Heart left ventricle (tissue), 16 donors: Measurements from ENCODE around the gene CLRN3. TPM values are rescaled to one million over a fixed set of nuclear protein-coding genes. Genes with fewer than 3 reads are reported as not detected.

Source experiments
- ATAC-seq, 4 donors: fragments of 200-7000 bp; cut with Tn5 transposase; one replicate each; pipeline ENCODE4 v1.9.1; 2020 to 2022; ENCODE audit warnings: moderate library complexity in 4 of 4, mild to moderate bottlenecking in 3 of 4, moderate number of reproducible peaks in 1 of 4
- DNase-seq, 5 donors: peaks; one replicate each; pipeline ENCODE4 v3.0.0-alpha.2; 2020
- H3K27ac ChIP-seq, 12 donors: fragments of 200-600 bp; sonication (generic) in 4 of 12; one replicate each; pipeline versions ENCODE4 v1.5.0 to v1.8.0; 2016 to 2022; ENCODE audit warnings: mild to moderate bottlenecking in 2 of 12
- H3K27me3 ChIP-seq, 9 donors: fragments of 200-600 bp; sonication (generic) in 2 of 9; one replicate each; pipeline versions ENCODE4 v1.5.1 to v1.8.0; 2016 to 2022; ENCODE audit warnings: mild to moderate bottlenecking in 3 of 9
- H3K36me3 ChIP-seq, 9 donors: fragments of 200-600 bp; sonication (generic) in 2 of 9; one replicate each; pipeline versions ENCODE4 v1.5.0 to v1.8.0; 2018 to 2022; ENCODE audit warnings: mild to moderate bottlenecking in 2 of 9
- H3K4me1 ChIP-seq, 12 donors: fragments of 200-600 bp; sonication (generic) in 4 of 12; one replicate each; pipeline versions ENCODE4 v1.5.0 to v1.8.0; 2016 to 2022; ENCODE audit warnings: mild to moderate bottlenecking in 3 of 12
- H3K4me3 ChIP-seq, 12 donors: fragments of 200-600 bp; sonication (generic) in 4 of 12; one replicate each; pipeline versions ENCODE4 v1.5.0 to v1.8.0; 2017 to 2022; ENCODE audit warnings: mild to moderate bottlenecking in 9 of 12, moderate library complexity in 4 of 12
- H3K9me3 ChIP-seq, 12 donors: fragments of 200-600 bp; sonication (generic) in 4 of 12; one replicate each; pipeline versions ENCODE4 v1.5.0 to v1.8.0; 2016 to 2022; ENCODE audit warnings: mild to moderate bottlenecking in 1 of 12
- CTCF ChIP-seq, 12 donors: fragments of 200-600 bp; sonication (generic) in 4 of 12; IDR thresholded peaks; one replicate each; pipeline versions ENCODE4 v1.5.0 to v1.8.0; 2018 to 2022; ENCODE audit warnings: antibody characterized with exemption in 12 of 12, mild to moderate bottlenecking in 5 of 12
- POLR2A ChIP-seq, 2 donors: fragments of 450-650 bp; IDR thresholded peaks; one replicate each; pipeline ENCODE4 v1.6.1; 2017; ENCODE audit warnings: antibody characterized with exemption in 2 of 2, mild to moderate bottlenecking in 2 of 2, moderate library complexity in 2 of 2
- WGBS, 4 donors: extraction: QIAGEN DNeasy Blood & Tissue Kit in 2 of 4; methylation state at CpG; one replicate each; pipeline versions ENCODE4 v1.1.5 to v1.1.7; 2013 to 2018; 5-methylcytosine and 5-hydroxymethylcytosine counted together
- intact Hi-C, 10 donors: fragments of 100-400 bp; cut with DNase I; formaldehyde crosslinking; loops; one replicate each; pipeline versions ENCODE4 v1.11.1 to v1.14.2; 2022
- polyA plus RNA-seq, 2 donors: library from polyadenylated mRNA; stranded (reverse); fragments of 200-250 nt; gene quantifications; one replicate each; pipeline ENCODE4 v1.2.3, GENCODE V29; 2013
- total RNA-seq, 9 donors: library from RNA; depleted of rRNA in 2 of 9; stranded (reverse); fragments of >200 nt in 2 of 9; fragmentation: NEBNext Ultra II Directional in 3 of 9; extraction: Animal tissue kit (Norgen Biotek cat#: 25700) in 3 of 9; gene quantifications; one replicate each; pipeline versions ENCODE4 v1.1.0 to v1.2.4, GENCODE V29; 2016 to 2023
- donor health status: ischemic (EF 13 %, LVEDD 7.1; RV severe dilation, severe dysfunction).
- donor health status: healthy with polysubstance abuse.
- donor health status: DM: no; HTN: yes; CAD: no.
- donor health status: DM: no; HTN: no; CAD: no.
- donor health status: ischemic (EF 25% LVEDD 6.9; RV normal size, moderate dysfunction).
- donor health status: ischemic (EF 25% LVEDD 5.7; RV mildly dilated, moderate dysfunction).
- donor health status: healthy.
- donor health status: DM: yes; HTN: yes; CAD: no.
- donor health status: ischemic (EF 35%, LVEDD 5.7; RV mildly dilated, moderate dysfunction).
- donor health status: nonischemic (EF 11% LVEDD 7.7; RV severe dilation, severe dysfunction).
- donor health status: DM: yes; HTN: yes; CAD: no.
- donor health status: PGD.
- donor health status: ischemic (EF 29% LVEDD 5.4; RV normal size, mild dysfunction).
- donor health status: nonischemic (EF 23%, LVEDD 6.1; RV moderate dilation, normal function).

The CLRN3 gene
- total and polyA plus RNA-seq, 11 donors: 0.35 TPM; not detected in 10

- Histone ChIP-seq H3K27me3 (no peaks in the 10 kb centered on the region), H3K27ac (peak overlapping the region in 1 of 12 donors; percentile 74), H3K36me3 (no peaks in the 10 kb centered on the region), H3K9me3 (no peaks in the 10 kb centered on the region), H3K4me1 (peaks cover 0 to 44% (median 4%) of the 10 kb centered on the region in 12 donors), H3K4me3 (no peak overlapping the region)
- intact Hi-C loops: no loop called here
- DNase-seq: no peak
- no peak for TF ChIP-seq POLR2A (IDR thresholded peaks at IDR 0.05)
- no peak for TF ChIP-seq CTCF (IDR thresholded peaks at IDR 0.05)
- no peak for ATAC-seq
- 61 to 77% (median 68%) methylated on average over 3 of the region's 3 CpGs for WGBS, 4 donors
Measured at GRCh38 chr10:127890216-127890615, 2.5 kb downstream of the CLRN3 start.

GRCh38 chr10:127889605-127890195 is 3.0 kb downstream of the CLRN3 start:
- no peaks in the 10 kb centered on the region for H3K27me3 ChIP-seq
- ATAC-seq (peak in 3 of 4 donors; percentile 51 to 69 (median 66)), DNase-seq (no peak)
- H3K4me3 ChIP-seq: no peak overlapping the region
- peaks cover 0 to 43% (median 4%) of the 10 kb centered on the region in 12 donors for H3K4me1 ChIP-seq
- peak overlapping the region in 1 of 12 donors; percentile 74 for H3K27ac ChIP-seq
- whole genome bisulfite sequencing, 4 donors: 49 to 61% (median 55%) methylated on average over 4 of the region's 4 CpGs
- H3K9me3 ChIP-seq: no peaks in the 10 kb centered on the region
- intact Hi-C loops: no loop called here
- no peak for TF ChIP-seq CTCF (IDR thresholded peaks at IDR 0.05)
- no peaks in the 10 kb centered on the region for H3K36me3 ChIP-seq

- Histone ChIP-seq H3K27me3 (no peaks in the 10 kb centered on the region), H3K4me1 (peaks cover 0 to 43% (median 4%) of the 10 kb centered on the region in 12 donors), H3K4me3 (no peak overlapping the region), H3K36me3 (no peaks in the 10 kb centered on the region), H3K9me3 (no peaks in the 10 kb centered on the region), H3K27ac (peak overlapping the region in 1 of 12 donors; percentile 74)
- WGBS, 4 donors: 80 to 84% (median 82%) methylated on average over 13 of the region's 13 CpGs
- TF ChIP-seq POLR2A (IDR thresholded peaks at IDR 0.05) (no peak), CTCF (IDR thresholded peaks at IDR 0.05) (no peak)
- intact Hi-C loops: no loop called here
- no peak for ATAC-seq
- DNase-seq: no peak
Measured at GRCh38 chr10:127888521-127889312, 4.0 kb downstream of the CLRN3 start.
